ENCODE data around the gene CMTR1.
"Not testable (repeated sequence)": the region's sequence is repeated elsewhere in the genome, so short reads cannot be mapped to it uniquely, and the experiment has no call there.

The CMTR1 gene

GRCh38 chr6:37438930-37439329 lies 5.9 kb downstream of the CMTR1 start:
- no peak for DNase-seq

GRCh38 chr6:37441651-37442050 lies 8.6 kb downstream of the CMTR1 start:
- DNase-seq, result no peak

- DNase-seq, result no peak
These were observed 9.6 kb downstream of the CMTR1 start for GRCh38 chr6:37442416-37443215.

DNA sequence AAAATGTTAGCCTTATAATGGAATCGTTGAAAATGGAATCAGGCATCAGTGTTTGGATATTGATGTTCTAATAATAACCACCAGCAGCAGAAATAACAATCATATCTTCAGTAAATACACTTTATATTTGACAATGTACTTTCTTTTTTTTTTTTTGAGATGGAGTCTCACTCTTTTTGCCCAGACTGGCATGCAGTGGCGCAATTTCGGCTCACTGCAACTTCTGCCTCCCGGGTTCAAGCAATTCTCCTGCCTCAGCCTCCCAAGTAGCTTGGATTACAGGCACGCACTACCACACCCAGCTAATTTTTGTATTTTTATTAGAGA lies 10.2 kb downstream of the CMTR1 start:
- not testable (repeated sequence) for DNase-seq

GRCh38 chr6:37449984-37450383 lies 17.0 kb downstream of the CMTR1 start:
- no peak for DNase-seq

GRCh38 chr6:37451441-37452193 lies 18.6 kb downstream of the CMTR1 start:
- DNase-seq, result no peak

- no peak for DNase-seq
These were observed 19.5 kb downstream of the CMTR1 start for GRCh38 chr6:37452522-37452921.

GRCh38 chr6:37454420-37455140 lies 21.6 kb downstream of the CMTR1 start:
- no peak for DNase-seq

DNA sequence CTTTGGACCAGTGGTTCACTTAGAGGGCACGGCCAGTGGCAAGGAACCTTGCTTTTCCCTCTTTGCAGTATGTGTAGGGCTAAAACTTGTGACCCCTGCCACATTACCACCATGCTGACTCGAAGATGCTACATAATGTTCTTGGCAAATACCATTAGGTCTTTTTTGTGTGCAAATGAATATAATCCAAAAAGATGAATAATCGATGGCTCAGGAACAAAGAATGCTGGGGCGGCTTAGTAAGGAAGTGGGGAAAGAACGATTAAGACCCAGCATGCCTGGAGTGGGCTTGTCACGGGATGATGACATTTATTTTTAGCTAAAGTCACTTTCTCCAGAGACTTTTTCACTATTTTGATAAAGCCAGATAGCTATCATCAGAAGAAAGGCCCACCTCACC lies 23.1 kb downstream of the CMTR1 start:
- DNase-seq, result no peak

DNA sequence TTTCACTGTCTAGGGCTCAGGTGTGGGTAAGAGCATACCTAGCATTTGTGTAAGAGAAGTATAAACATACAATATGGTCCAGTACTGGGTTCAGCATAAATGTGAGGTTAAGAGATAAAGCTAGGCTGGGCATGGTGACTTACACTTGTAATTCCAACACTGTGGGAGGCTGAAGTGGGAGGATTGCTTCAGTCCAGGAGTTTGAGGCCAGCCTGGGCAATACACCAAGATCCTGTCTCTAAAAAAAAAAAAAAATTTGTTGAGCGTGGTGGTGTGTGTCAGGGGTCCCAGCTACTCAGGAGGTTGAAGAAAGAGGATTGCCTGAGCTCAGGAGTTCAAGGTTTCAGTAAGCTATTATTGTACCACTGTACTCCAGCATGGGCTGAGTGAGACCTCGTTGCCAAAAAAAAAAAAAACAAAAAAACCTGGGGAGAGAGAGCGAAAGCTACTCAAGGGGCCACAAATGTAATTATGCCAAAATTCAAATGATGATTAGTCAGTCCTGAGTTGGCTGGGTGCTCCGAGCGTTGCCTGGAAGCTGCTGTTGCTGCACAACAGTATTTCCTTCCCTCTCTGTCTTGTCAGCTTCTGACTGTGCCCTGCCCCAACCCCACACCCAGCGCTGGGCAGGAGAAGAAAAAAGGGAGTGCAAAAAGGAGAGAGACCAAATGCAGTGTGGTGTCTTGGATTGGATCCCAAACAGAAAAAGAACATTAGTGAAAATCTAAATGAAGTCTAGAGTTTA lies 24.0 kb downstream of the CMTR1 start:
- DNase-seq, result no peak

DNA sequence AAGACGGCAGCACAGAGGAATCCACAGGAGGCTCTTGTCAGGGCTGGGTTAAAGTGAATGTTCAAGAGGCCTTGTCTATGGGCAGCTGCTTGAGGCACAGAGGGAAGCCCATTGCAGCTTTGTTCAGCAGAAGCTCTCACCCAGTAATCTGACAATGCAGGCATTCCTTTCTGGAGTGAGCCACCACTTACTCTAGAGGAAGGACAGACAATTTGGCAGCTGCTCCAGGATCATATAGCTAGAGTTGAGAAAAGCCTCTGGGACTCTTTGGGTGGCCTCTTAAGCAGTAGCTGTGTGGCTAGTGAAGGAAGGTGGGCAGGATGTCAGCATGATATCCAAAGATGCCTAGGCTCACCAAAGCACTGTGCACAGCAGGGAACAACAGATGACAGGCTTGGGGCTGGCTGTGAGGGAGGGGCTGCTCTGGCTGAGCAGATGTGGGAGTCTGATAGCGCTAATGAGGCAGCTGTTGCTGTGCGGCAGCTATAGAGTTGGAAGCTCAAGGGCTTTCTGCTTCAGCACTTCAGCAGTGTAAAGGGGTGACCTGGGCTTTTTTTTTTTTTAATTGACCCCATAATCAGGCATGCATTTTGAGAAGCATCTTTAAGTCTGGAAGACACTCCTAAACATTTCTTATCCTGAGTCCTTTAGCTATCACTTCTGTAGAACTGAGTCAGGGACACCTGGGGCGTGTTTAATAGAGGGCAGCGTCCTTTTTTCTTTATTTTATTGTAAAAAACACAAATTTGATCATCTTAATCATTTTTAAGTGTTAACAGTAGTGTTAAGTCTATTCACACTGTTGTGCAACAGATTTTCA lies 27.2 kb downstream of the CMTR1 start:
- no peak for DNase-seq

DNA sequence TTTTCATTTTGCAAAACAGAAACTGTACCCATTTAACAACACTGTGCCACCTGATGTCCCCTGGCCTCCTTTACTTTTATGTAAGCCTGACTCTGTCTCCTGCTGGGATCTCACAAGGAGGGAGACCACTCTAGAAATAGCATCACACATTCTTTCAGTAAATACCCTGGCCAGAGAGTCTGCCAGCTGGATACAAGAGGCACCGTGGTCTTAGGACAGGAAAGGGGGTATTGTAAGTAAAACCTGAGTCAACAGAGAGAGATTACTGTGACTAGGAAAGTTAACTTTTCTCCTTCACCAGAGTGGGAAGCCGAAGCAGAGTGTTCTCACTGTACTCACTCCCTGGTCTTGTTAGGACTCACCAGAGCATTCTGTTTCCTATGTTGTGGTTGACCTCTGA lies 27.8 kb downstream of the CMTR1 start:
- DNase-seq, result no peak

- no peak for DNase-seq
These were observed 30.1 kb downstream of the CMTR1 start for GRCh38 chr6:37463110-37463509.

GRCh38 chr6:37467718-37468117 lies 34.7 kb downstream of the CMTR1 start:
- DNase-seq, result no peak

GRCh38 chr6:37473364-37474095 lies 40.5 kb downstream of the CMTR1 start:
- DNase-seq, result no peak

GRCh38 chr6:37474316-37474715 lies 41.3 kb downstream of the CMTR1 start:
- DNase-seq, result no peak

DNA sequence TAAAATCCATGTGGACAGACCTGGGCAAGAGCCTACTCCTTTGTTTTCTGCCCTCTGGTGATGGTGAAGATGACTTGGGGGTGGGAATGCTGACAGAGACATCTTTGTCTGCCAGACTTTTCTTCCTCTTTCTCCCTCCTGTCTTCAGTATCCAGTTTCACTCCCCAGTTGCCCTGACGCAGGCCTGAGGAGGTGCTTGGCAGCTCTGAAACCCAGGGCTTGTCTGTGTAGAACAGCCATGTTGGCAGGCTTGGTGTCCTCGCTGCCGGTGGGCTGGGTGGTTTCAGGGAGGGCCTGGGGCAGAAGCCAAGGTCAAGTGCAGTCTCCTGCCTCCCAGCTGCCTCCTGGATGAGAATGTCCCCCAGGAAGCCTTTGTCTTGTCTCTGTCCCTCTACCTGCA lies 44.2 kb downstream of the CMTR1 start:
- no peak for DNase-seq

GRCh38 chr6:37477656-37478435 lies 44.8 kb downstream of the CMTR1 start:
- no peak for DNase-seq

DNA sequence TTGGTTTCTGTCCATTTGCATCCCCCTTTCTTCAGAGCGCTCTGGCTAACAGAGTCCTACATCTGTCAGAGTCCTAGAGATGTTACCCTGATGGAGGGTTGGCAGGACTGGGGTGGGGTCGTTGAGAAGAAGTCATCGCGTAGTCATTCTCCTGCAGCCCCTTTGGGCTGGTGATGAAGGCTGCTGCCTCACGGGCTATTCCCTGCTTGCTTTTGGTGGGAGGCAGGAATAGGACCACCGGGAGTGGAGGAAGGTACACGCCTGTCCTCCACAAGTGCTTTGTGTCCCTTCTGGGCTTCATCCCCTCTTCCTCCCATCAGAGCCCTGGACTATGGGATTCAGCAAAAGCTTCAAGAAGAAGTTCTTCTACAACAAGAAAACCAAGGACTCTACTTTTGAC lies 45.8 kb downstream of the CMTR1 start:
- no peak for DNase-seq

GRCh38 chr6:37479266-37479854 lies 46.3 kb downstream of the CMTR1 start:
- no peak for DNase-seq
